Prostate gland (tissue), 2 donors: ENCODE results near the gene FHOD1. TPM values are rescaled to one million over a fixed set of nuclear protein-coding genes. Genes with fewer than 3 reads are reported as not detected.

ENCODE experiments used
- DNase-seq: peaks from one replicate; pipeline ENCODE4 v3.0.0-alpha.2; 2019; ENCODE audit warnings: low spot score
- H3K27ac ChIP-seq, 2 donors: fragments of 200-600 bp; sonication (generic); 2 replicates each; pipeline ENCODE4 v1.5.1; 2017 to 2019
- H3K27me3 ChIP-seq: fragments of 200-600 bp; sonication (generic); replicated peaks from 2 replicates; pipeline ENCODE4 v1.5.1; 2019; ENCODE audit not compliant: insufficient read depth
- H3K36me3 ChIP-seq, 2 donors: fragments of 200-600 bp; sonication (generic); 1 replicate in 1 of 2; 2 replicates in 1 of 2; pipeline versions ENCODE4 v1.5.1 to v1.8.1; 2017 to 2019
- H3K4me1 ChIP-seq: fragments of 200-600 bp; sonication (generic); replicated peaks from 2 replicates; pipeline ENCODE4 v1.5.1; 2019
- H3K4me3 ChIP-seq, 2 donors: fragments of 200-600 bp; sonication (generic); 2 replicates each; pipeline ENCODE4 v1.5.1; 2017 to 2019
- H3K9me3 ChIP-seq: fragments of 200-600 bp; sonication (generic); 2 replicates; pipeline ENCODE4 v1.5.1; 2017
- POLR2A ChIP-seq: fragments of 450-650 bp; IDR thresholded peaks from one replicate; pipeline ENCODE4 v1.6.1; 2016; ENCODE audit warnings: antibody characterized with exemption, mild to moderate bottlenecking
- POLR2AphosphoS5 ChIP-seq: sonication (generic); formaldehyde crosslinking; IDR thresholded peaks from one replicate; pipeline ENCODE4 v1.6.1; 2017; ENCODE audit warnings: antibody characterized with exemption
- WGBS: methylation state at CpG from one replicate; pipeline ENCODE4 v1.1.5; 2018; 5-methylcytosine and 5-hydroxymethylcytosine counted together
- intact Hi-C: fragments of 100-400 bp; cut with DNase I; formaldehyde crosslinking; loops from one replicate; pipeline ENCODE4 v1.14.2; 2022
- total RNA-seq, 2 donors: library from RNA; depleted of rRNA; stranded (reverse); fragments of >200 nt; gene quantifications; one replicate each; pipeline ENCODE4 v1.1.0, GENCODE V29; 2016
- TF ChIP-seq, protein P1 (sequence below), 4 experiments: fragments of 200-600 bp in 2 of 4; fragments of 450-650 bp in 2 of 4; sonication (generic) in 2 of 4; IDR thresholded peaks; 1 replicate in 3 of 4; 2 replicates in 1 of 4; pipeline ENCODE4 v1.5.1; 2016 to 2019; ENCODE audit warnings: antibody characterized with exemption in 4 of 4, mild to moderate bottlenecking in 2 of 4, moderate library complexity in 2 of 4

The FHOD1 gene
- total RNA-seq, 2 donors from 2014 or later: 11.2 to 46.1 TPM

DNA sequence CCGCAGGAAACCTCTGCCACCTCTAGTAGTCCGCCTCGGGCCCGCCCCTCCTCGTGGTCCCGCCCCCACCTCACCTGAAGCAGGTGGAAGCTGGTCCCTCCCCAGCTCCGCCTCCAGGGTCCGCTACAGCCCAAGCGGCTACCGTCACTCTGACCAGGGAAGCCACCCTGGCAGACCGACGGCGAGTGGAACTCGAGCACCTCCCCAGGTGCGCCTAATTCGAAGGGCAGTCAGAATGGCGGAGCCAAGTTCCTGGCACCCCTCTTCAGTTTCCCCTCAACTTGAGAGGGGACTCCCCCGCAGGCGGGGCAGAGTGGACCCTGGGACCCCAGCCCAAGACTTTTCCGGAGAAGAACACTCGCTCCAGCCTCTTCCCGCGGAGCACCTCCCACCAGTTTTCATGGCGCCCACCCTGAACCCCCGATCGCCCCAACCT is 507 bp downstream of the FHOD1 start:
- Histone ChIP-seq H3K9me3 (no peaks in the 10 kb centered on the region), H3K4me1 (peaks cover 10% of the 10 kb centered on the region), H3K27ac (peak overlapping the region; percentile 83 to 86), H3K36me3 (no peaks in the 10 kb centered on the region), H3K4me3 (peak overlapping the region; percentile 61 to 70), H3K27me3 (peaks cover 4% of the 10 kb centered on the region)
- TF ChIP-seq POLR2AphosphoS5 (peak; percentile 67), POLR2A (peak; percentile 70)
- TF ChIP-seq, protein P1, sequence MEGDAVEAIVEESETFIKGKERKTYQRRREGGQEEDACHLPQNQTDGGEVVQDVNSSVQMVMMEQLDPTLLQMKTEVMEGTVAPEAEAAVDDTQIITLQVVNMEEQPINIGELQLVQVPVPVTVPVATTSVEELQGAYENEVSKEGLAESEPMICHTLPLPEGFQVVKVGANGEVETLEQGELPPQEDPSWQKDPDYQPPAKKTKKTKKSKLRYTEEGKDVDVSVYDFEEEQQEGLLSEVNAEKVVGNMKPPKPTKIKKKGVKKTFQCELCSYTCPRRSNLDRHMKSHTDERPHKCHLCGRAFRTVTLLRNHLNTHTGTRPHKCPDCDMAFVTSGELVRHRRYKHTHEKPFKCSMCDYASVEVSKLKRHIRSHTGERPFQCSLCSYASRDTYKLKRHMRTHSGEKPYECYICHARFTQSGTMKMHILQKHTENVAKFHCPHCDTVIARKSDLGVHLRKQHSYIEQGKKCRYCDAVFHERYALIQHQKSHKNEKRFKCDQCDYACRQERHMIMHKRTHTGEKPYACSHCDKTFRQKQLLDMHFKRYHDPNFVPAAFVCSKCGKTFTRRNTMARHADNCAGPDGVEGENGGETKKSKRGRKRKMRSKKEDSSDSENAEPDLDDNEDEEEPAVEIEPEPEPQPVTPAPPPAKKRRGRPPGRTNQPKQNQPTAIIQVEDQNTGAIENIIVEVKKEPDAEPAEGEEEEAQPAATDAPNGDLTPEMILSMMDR (IDR thresholded peaks at IDR 0.05): peak in 3 of 4 experiments; percentile 2 to 53 (median 17)
- peak; percentile 89 for DNase-seq
- intact Hi-C loops: no loop called here
- under 1% methylated on average over 24 of the region's 26 CpGs for WGBS

DNA sequence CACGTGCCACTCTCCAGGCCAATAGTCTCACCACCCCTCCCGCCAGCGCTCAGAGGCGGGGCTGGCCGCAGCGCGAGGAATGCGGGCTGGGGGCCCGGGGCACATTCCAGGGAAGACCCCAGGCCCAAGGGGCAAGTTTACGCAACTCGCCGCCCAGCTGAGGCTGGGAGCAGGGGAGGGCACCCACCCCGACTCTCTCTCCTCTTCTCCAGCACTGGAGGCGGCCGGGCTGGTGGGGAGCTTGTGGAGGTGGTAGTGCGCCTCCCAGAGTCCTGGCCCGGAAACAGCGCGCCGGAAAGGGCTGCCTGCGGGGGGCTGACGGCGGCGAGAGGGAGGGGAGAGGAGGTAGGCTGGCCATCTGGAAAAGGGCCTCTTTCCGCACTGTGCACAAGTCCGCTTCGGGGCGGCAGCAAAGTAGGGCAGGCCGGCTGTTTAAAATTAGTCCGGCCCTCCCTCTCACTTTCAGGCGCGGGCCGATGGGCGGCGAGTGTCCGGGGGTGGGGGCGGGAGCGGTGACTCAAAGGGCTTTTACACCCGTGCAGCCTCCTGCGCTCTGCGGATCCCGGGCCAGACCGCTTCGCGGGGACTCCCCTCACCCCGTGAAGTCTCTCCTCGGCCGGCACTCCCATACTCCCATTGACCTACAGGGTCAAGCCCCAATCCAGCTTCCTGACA is 1.1 kb downstream of the FHOD1 start:
- Histone ChIP-seq H3K4me1 (peaks cover 14% of the 10 kb centered on the region), H3K36me3 (no peaks in the 10 kb centered on the region), H3K27ac (peak overlapping the region; percentile 83 to 86), H3K4me3 (peak overlapping the region; percentile 61 to 70), H3K9me3 (no peaks in the 10 kb centered on the region), H3K27me3 (peaks cover 4% of the 10 kb centered on the region)
- TF ChIP-seq, protein P1 (IDR thresholded peaks at IDR 0.05): peak in 3 of 4 experiments; percentile 9 to 42 (median 30)
- TF ChIP-seq POLR2A: peak; percentile 10
- TF ChIP-seq POLR2AphosphoS5: no peak
- WGBS: under 1% methylated on average over 42 of the region's 48 CpGs
- intact Hi-C loops: no loop called here
- peak; percentile 58 for DNase-seq

DNA sequence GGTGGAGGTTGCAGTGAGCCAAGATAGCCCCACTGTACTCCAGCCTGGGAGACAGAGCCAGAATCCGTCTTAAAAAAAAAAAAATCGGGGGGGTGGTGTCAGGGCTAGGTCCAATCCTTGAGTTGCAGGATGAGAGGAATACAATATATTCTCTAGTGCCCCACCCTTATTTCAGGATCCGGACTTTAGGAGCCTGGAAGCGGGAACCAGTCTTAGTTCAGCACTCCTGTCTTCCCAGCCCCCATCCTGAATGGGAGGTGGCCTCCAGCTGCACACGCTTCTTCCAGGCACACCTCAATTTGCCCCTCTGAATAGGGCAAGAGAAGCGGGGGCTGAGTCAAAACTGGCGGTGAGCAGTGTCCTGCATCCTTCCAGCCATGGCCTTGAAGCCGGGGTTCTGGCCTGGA is 1.6 kb downstream of the FHOD1 start:
- H3K4me1 ChIP-seq: peaks cover 20% of the 10 kb centered on the region
- 18% methylated on average over 8 of the region's 8 CpGs for whole genome bisulfite sequencing
- intact Hi-C loops: no loop called here

DNA sequence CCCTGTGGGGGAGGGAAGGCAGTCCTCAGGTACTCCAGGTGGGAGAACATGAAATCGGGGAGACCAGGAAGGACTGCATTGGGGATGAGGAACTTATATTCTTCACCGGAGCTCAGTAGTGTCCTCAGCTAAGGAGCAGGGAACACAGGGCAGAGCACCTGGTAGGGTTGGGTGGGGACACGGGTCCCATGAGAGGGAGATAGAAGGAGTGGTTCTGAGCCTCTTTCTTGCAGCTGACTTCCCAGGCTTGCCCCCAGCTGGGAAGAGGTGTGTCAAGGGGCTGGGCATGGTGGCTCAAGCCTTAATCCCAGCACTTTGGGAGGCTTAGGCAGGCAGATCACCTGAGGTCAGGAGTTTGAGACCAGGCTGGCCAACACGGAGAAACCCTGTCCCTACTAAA is 2.1 kb downstream of the FHOD1 start:
- Histone ChIP-seq H3K4me1 (peaks cover 24% of the 10 kb centered on the region), H3K4me3 (no peak overlapping the region), H3K27ac (peak overlapping the region; percentile 83 to 86), H3K9me3 (no peaks in the 10 kb centered on the region), H3K36me3 (no peaks in the 10 kb centered on the region), H3K27me3 (peaks cover 4% of the 10 kb centered on the region)
- intact Hi-C loops: no loop called here
- no peak for DNase-seq
- TF ChIP-seq, protein P1 (IDR thresholded peaks at IDR 0.05): no peak
- TF ChIP-seq POLR2AphosphoS5 (no peak), POLR2A (no peak)
- 83% methylated on average over 4 of the region's 4 CpGs for WGBS

More for the DNA sequence above, 1.6 kb downstream of the FHOD1 start:
- Histone ChIP-seq H3K9me3 (no peaks in the 10 kb centered on the region), H3K27me3 (peaks cover 4% of the 10 kb centered on the region), H3K4me3 (peak overlapping the region; percentile 61 to 70), H3K36me3 (no peaks in the 10 kb centered on the region), H3K27ac (peak overlapping the region; percentile 83 to 86)
- TF ChIP-seq, protein P1 (IDR thresholded peaks at IDR 0.05): no peak
- TF ChIP-seq POLR2A (no peak), POLR2AphosphoS5 (peak; percentile 36)
- no peak for DNase-seq
